Measurements from ENCODE around the gene ARF1. TPM values are rescaled to one million over a fixed set of nuclear protein-coding genes. Genes with fewer than 3 reads are reported as not detected.

ARF1 gene
- total RNA-seq, 1 donor from 2014 or later, result 368 TPM

- intact Hi-C loops (cut with DNase I), result no loop called here
Observed at GRCh38 chr1:228077565-228078330, 4.8 kb upstream of the ARF1 start.

GRCh38 chr1:228079013-228079412 is 3.5 kb upstream of the ARF1 start:
- Histone ChIP-seq H3K9me3 (no peaks in the 10 kb centered on the region), H3K4me3 (no peak overlapping the region), H3K36me3 (no peaks in the 10 kb centered on the region), H3K27me3 (ENCODE audit: low read depth) (no peaks in the 10 kb centered on the region), H3K27ac (no peak overlapping the region), H3K4me1 (peaks cover 14% of the 10 kb centered on the region)
- no peak for ATAC-seq
- peak; percentile 35 for DNase-seq
- no peak for TF ChIP-seq CTCF (IDR thresholded peaks at IDR 0.05)
- intact Hi-C loops (cut with DNase I), result no loop called here

More at GRCh38 chr1:228077565-228078330, 4.8 kb upstream of the ARF1 start:
- DNase-seq (no peak), ATAC-seq (no peak)
- no peak for TF ChIP-seq CTCF (IDR thresholded peaks at IDR 0.05)
- no peak overlapping the region for H3K4me3 ChIP-seq
- no peak overlapping the region for H3K27ac ChIP-seq
- no peaks in the 10 kb centered on the region for H3K9me3 ChIP-seq
- no peaks in the 10 kb centered on the region for H3K27me3 ChIP-seq (ENCODE audit: low read depth)
- no peaks in the 10 kb centered on the region for H3K36me3 ChIP-seq
- H3K4me1 ChIP-seq, result peaks cover 11% of the 10 kb centered on the region

- ATAC-seq, result no peak
- peak; percentile 35 for DNase-seq
- no peak overlapping the region for H3K27ac ChIP-seq
- H3K4me3 ChIP-seq, result no peak overlapping the region
- H3K36me3 ChIP-seq, result no peaks in the 10 kb centered on the region
- H3K9me3 ChIP-seq, result no peaks in the 10 kb centered on the region
- intact Hi-C loops (cut with DNase I), result no loop called here
- no peak for TF ChIP-seq CTCF (IDR thresholded peaks at IDR 0.05)
- no peaks in the 10 kb centered on the region for H3K27me3 ChIP-seq (ENCODE audit: low read depth)
- peaks cover 21% of the 10 kb centered on the region for H3K4me1 ChIP-seq
Observed at GRCh38 chr1:228079601-228080263, 2.8 kb upstream of the ARF1 start.

GRCh38 chr1:228081144-228081543 is 1.4 kb upstream of the ARF1 start:
- peak; percentile 32 for DNase-seq
- Histone ChIP-seq H3K36me3 (no peaks in the 10 kb centered on the region), H3K4me1 (peaks cover 35% of the 10 kb centered on the region), H3K27me3 (ENCODE audit: low read depth) (no peaks in the 10 kb centered on the region), H3K27ac (no peak overlapping the region), H3K4me3 (peak overlapping the region; percentile 85), H3K9me3 (no peaks in the 10 kb centered on the region)
- intact Hi-C loops (cut with DNase I), result no loop called here
- TF ChIP-seq CTCF (IDR thresholded peaks at IDR 0.05), result no peak
- ATAC-seq, result no peak

GRCh38 chr1:228081578-228082213 is 812 bp upstream of the ARF1 start:
- Histone ChIP-seq H3K36me3 (no peaks in the 10 kb centered on the region), H3K27me3 (ENCODE audit: low read depth) (no peaks in the 10 kb centered on the region), H3K9me3 (no peaks in the 10 kb centered on the region), H3K4me3 (peak overlapping the region; percentile 85), H3K4me1 (peaks cover 40% of the 10 kb centered on the region), H3K27ac (peak overlapping the region; percentile 98)
- DNase-seq (peak; percentile 51), ATAC-seq (peak; percentile 14)
- intact Hi-C loops (cut with DNase I), result no loop called here
- TF ChIP-seq CTCF (IDR thresholded peaks at IDR 0.05), result no peak
